Muscle of arm (tissue), 12 donors: Measurements from ENCODE around the gene ADCY3. TPM values are rescaled to one million over a fixed set of nuclear protein-coding genes. Genes with fewer than 3 reads are reported as not detected.

ENCODE experiments used
- DNase-seq: peaks from one replicate; pipeline ENCODE4 v3.0.0-alpha.2; 2013
- polyA plus RNA-seq, 12 donors: library from polyadenylated mRNA; unstranded; fragments of 120-200 nt; gene quantifications; one replicate each; pipeline ENCODE4 v1.2.1, GENCODE V29; 2013; ENCODE audit not compliant: insufficient read length in 12 of 12

The ADCY3 gene
- polyA plus RNA-seq, 12 donors, result 14.9 to 41.6 (median 24.9) TPM; not detected in 1

GRCh38 chr2:24907116-24907515 is 12.9 kb downstream of the ADCY3 start:
- no peak for DNase-seq

- no peak for DNase-seq
These were observed 13.6 kb downstream of the ADCY3 start for GRCh38 chr2:24906466-24906865.

- DNase-seq, result no peak
These were observed 16.6 kb downstream of the ADCY3 start for GRCh38 chr2:24903161-24904103.

GRCh38 chr2:24899361-24899910 is 20.6 kb downstream of the ADCY3 start:
- no peak for DNase-seq

GRCh38 chr2:24898122-24899109 is 21.6 kb downstream of the ADCY3 start:
- DNase-seq, result no peak

- DNase-seq, result no peak
These were observed 25.3 kb downstream of the ADCY3 start for GRCh38 chr2:24894750-24895149.

GRCh38 chr2:24893934-24894333 is 26.1 kb downstream of the ADCY3 start:
- no peak for DNase-seq

- DNase-seq, result no peak
These were observed 27.1 kb downstream of the ADCY3 start for GRCh38 chr2:24892928-24893327.

GRCh38 chr2:24891201-24891600 is 28.8 kb downstream of the ADCY3 start:
- no peak for DNase-seq

GRCh38 chr2:24889221-24889620 is 30.8 kb downstream of the ADCY3 start:
- DNase-seq, result no peak

GRCh38 chr2:24888177-24888576 is 31.9 kb downstream of the ADCY3 start:
- no peak for DNase-seq

GRCh38 chr2:24887307-24887874 is 32.6 kb downstream of the ADCY3 start:
- no peak for DNase-seq

- no peak for DNase-seq
These were observed 33.2 kb downstream of the ADCY3 start for GRCh38 chr2:24886691-24887304.

- DNase-seq, result no peak
These were observed 33.9 kb downstream of the ADCY3 start for GRCh38 chr2:24886126-24886501.

GRCh38 chr2:24885221-24886125 is 34.6 kb downstream of the ADCY3 start:
- no peak for DNase-seq

- peak; percentile 31 for DNase-seq
These were observed 36.1 kb downstream of the ADCY3 start for GRCh38 chr2:24883946-24884345.

GRCh38 chr2:24881623-24882022 is 38.4 kb downstream of the ADCY3 start:
- DNase-seq, result no peak

- no peak for DNase-seq
These were observed 38.9 kb downstream of the ADCY3 start for GRCh38 chr2:24881158-24881557.

- DNase-seq, result no peak
These were observed 41.7 kb downstream of the ADCY3 start for GRCh38 chr2:24878341-24878740.

- no peak for DNase-seq
These were observed 42.4 kb downstream of the ADCY3 start for GRCh38 chr2:24877646-24878045.
